ENCODE results near the gene FSCN2.

FSCN2 gene

DNA sequence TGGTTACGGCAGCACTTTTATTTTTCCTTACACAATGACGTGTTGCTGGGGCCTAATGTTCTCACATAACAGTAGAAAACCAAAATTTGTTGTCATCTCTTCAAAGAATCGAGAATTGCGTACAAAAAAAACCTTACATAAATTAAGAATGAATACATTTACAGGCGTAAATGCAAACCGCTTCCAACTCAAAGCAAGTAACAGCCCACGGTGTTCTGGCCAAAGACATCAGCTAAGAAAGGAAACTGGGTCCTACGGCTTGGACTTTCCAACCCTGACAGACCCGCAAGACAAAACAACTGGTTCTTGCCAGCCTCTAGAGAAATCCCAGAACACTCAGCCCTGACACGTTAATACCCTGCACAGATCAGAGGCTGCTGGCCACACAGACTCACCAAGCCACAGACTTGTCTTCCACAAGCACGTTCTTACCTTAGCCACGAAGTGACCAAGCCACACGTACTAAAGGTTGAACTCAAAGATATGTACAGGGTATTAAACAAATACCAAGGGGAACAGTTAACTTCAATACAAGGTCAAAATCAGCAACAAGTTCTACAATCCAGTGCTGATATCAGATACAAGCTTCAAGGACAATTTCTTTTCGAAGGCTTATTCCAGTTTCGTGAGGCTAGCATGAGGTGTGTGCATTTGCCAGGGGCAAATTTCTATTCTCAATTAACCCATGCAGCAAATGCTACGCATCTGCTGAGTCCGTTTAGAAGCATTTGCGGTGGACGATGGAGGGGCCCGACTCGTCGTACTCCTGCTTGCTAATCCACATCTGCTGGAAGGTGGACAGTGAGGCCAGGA is 18.0 kb upstream of the FSCN2 start (continued):
- TF ChIP-seq, protein P1, sequence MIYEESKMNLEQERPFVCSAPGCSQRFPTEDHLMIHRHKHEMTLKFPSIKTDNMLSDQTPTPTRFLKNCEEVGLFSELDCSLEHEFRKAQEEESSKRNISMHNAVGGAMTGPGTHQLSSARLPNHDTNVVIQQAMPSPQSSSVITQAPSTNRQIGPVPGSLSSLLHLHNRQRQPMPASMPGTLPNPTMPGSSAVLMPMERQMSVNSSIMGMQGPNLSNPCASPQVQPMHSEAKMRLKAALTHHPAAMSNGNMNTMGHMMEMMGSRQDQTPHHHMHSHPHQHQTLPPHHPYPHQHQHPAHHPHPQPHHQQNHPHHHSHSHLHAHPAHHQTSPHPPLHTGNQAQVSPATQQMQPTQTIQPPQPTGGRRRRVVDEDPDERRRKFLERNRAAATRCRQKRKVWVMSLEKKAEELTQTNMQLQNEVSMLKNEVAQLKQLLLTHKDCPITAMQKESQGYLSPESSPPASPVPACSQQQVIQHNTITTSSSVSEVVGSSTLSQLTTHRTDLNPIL (CRISPR knock-in tag; IDR thresholded peaks at IDR 0.05; ENCODE audit: low read depth) = no peak

DNA sequence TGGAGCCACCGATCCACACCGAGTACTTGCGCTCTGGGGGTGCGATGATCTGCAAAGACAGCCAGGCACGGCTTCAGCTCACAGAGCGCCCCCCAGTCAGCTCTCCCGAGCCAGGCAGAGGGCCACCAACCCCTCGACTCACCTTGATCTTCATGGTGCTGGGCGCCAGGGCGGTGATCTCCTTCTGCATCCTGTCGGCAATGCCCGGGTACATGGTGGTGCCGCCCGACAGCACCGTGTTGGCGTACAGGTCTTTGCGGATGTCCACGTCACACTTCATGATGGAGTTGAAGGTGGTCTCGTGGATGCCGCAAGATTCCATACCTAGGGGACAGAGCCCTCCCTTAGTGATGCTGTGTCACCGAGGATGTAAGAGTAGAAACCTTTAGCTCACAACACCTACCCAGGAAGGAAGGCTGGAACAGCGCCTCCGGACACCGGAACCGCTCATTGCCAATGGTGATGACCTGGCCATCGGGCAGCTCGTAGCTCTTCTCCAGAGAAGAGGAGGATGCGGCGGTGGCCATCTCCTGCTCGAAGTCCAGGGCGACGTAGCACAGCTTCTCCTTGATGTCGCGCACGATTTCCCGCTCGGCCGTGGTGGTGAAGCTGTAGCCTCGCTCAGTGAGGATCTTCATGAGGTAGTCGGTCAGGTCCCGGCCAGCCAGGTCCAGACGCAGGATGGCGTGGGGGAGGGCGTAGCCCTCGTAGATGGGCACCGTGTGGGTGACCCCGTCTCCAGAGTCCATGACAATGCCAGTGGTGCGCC is 17.2 kb upstream of the FSCN2 start:
- ATAC-seq = no peak
- TF ChIP-seq SNAI2 (CRISPR knock-in tag; IDR thresholded peaks at IDR 0.05) (no peak), ZNF8 (CRISPR knock-in tag; IDR thresholded peaks at IDR 0.05) (no peak)

DNA sequence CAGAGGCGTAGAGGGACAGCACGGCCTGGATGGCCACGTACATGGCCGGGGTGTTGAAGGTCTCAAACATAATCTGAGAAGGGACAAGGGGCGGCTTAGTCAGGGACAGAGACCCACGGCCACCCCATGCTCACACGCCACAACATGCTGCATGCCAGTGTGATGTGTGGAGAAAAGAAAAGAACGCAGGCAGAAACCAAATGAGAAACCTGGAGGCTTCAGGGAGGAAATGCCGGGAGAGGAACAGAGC is 16.7 kb upstream of the FSCN2 start:
- no peak for ATAC-seq
- no peak for TF ChIP-seq SNAI2 (CRISPR knock-in tag; IDR thresholded peaks at IDR 0.05)
- no peak for TF ChIP-seq ISL1 (CRISPR knock-in tag; IDR thresholded peaks at IDR 0.05)
- no peak for TF ChIP-seq TCF4 (CRISPR knock-in tag; IDR thresholded peaks at IDR 0.05; ENCODE audit: borderline replicate concordance)
- no peak for TF ChIP-seq ZFP30 (CRISPR knock-in tag; IDR thresholded peaks at IDR 0.05)
- TF ChIP-seq ZNF8 (CRISPR knock-in tag; IDR thresholded peaks at IDR 0.05) = no peak
- TF ChIP-seq, protein P2, sequence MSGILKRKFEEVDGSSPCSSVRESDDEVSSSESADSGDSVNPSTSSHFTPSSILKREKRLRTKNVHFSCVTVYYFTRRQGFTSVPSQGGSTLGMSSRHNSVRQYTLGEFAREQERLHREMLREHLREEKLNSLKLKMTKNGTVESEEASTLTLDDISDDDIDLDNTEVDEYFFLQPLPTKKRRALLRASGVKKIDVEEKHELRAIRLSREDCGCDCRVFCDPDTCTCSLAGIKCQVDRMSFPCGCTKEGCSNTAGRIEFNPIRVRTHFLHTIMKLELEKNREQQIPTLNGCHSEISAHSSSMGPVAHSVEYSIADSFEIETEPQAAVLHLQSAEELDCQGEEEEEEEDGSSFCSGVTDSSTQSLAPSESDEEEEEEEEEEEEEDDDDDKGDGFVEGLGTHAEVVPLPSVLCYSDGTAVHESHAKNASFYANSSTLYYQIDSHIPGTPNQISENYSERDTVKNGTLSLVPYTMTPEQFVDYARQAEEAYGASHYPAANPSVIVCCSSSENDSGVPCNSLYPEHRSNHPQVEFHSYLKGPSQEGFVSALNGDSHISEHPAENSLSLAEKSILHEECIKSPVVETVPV (CRISPR knock-in tag; IDR thresholded peaks at IDR 0.05) = no peak

DNA sequence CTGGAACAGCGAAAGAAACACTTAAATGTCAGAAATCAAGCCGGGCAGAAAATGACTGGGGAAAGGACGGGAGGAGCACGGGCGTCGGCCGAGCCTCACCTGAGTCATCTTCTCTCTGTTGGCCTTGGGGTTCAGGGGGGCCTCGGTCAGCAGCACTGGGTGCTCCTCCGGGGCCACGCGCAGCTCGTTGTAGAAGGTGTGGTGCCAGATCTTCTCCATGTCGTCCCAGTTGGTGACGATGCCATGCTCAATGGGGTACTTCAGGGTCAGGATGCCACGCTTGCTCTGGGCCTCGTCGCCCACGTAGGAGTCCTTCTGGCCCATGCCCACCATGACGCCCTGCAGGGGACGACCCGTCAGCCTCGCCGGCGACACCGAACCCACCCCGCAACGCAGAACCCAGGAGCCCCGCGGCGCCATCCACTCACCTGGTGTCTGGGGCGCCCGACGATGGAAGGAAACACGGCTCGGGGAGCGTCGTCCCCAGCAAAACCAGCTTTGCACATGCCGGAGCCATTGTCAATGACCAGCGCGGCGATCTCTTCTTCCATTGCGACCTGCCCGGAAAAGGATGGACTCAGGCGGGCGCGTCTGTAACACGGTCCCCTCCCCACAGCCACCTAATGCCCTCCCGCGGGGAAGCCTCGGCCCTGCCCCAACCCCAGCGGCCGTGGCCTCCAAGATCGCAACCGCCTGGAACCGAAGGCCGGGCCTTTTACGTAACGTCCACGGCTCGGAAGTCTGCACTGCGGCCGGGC is 16.2 kb upstream of the FSCN2 start:
- TF ChIP-seq CSDC2 (CRISPR knock-in tag; IDR thresholded peaks at IDR 0.05) (no peak), RARB (CRISPR knock-in tag; IDR thresholded peaks at IDR 0.05) (peak; percentile 53; the same call in 1 of the 2 replicates), ESRRG (CRISPR knock-in tag; IDR thresholded peaks at IDR 0.05) (no peak), ZFP3 (CRISPR knock-in tag; IDR thresholded peaks at IDR 0.05) (peak; percentile 96)
- peak; percentile 1; the same call in 2 of the 3 replicates for ATAC-seq

DNA sequence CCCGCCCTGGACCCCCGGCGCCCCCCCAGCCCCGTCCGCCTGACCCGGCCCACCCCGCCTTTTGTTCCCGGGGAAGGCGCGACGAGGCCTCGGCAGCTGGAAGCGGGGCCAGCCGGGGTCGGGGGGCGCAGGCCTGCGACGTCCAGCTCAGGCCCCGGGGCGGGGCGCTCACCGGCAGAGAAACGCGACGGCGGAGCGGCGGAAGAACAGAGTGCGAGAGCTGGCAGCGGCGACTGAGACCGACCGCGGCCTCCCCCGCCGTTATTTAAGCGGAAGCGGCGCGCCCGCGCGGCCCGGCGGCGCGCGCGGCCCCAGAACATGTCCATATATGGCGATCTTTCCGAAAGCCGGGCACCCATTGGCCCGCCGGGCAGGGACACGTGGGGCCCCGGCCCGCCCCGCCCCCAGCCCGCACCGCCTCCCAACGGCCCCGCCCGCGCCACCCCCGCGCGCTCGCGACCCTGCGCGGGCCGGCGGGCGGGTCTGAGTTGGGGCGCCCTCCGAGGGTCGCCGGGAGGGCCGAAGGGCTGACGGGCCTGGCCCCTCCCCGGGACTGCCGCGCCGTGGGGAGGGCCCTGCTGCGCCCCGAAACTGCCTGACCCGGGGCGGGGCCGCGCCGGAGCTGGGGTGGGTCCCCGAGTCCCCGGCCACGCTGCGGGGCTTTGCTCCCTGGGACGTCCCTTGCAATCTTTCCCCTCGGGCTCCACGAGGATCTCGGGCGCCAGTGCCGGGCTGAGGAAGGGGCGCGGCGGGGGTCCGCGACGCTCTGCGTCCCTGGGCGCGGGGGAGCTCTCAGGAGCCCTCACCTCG is 15.4 kb upstream of the FSCN2 start, which contains the start of gene ACTG1:
TSS of gene ACTG1 (minus strand) at position 238 of the 810 bp plus-strand sequence. CDS start 445 bp downstream, outside the sequence.
- TF ChIP-seq TCF4 (CRISPR knock-in tag; IDR thresholded peaks at IDR 0.05; ENCODE audit: borderline replicate concordance) = no peak
- TF ChIP-seq, protein P1 (CRISPR knock-in tag; IDR thresholded peaks at IDR 0.05; ENCODE audit: low read depth) = no peak
- TF ChIP-seq, protein P2 (CRISPR knock-in tag; IDR thresholded peaks at IDR 0.05) = no peak
- 0 out of 2 replicates have a peak, but pooled peaks have one; percentile 42 for TF ChIP-seq ZC3H10 (CRISPR knock-in tag; IDR thresholded peaks at IDR 0.05)
- TF ChIP-seq ZNF70 (CRISPR knock-in tag; IDR thresholded peaks at IDR 0.05) = no peak; the same call in 1 of the 2 replicates
- no peak for TF ChIP-seq ZNF8 (CRISPR knock-in tag; IDR thresholded peaks at IDR 0.05)
- ATAC-seq = peak; percentile 47

DNA sequence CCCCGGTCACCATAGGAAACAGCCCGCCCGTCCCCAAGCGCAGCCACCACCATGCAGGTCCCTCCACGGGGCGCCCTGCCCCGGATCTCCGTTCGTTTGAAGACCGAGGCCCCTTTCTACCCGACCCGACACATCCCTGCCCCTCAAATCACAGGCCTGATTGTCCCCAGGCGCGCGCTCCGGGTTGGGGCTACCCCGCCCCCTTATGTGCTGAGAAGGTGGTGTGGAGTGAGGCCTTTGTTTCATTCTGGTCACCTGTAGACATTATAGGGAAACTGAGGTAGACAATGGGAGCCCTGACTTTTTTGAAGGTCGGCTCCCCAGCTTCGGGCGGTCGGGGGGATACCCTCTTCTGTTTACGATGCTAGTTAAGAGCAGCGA is 14.8 kb upstream of the FSCN2 start:
- TF ChIP-seq, protein P3, sequence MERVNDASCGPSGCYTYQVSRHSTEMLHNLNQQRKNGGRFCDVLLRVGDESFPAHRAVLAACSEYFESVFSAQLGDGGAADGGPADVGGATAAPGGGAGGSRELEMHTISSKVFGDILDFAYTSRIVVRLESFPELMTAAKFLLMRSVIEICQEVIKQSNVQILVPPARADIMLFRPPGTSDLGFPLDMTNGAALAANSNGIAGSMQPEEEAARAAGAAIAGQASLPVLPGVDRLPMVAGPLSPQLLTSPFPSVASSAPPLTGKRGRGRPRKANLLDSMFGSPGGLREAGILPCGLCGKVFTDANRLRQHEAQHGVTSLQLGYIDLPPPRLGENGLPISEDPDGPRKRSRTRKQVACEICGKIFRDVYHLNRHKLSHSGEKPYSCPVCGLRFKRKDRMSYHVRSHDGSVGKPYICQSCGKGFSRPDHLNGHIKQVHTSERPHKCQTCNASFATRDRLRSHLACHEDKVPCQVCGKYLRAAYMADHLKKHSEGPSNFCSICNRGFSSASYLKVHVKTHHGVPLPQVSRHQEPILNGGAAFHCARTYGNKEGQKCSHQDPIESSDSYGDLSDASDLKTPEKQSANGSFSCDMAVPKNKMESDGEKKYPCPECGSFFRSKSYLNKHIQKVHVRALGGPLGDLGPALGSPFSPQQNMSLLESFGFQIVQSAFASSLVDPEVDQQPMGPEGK (CRISPR knock-in tag; IDR thresholded peaks at IDR 0.05; ENCODE audit: borderline replicate concordance) = no peak
- no peak for ATAC-seq
